Neutrophil (primary cell): ENCODE results near the gene CAPNS2.

Experiments
- H3K27ac ChIP-seq: fragments of 200-600 bp; sonication (generic); 2 replicates; pipeline ENCODE4 v1.5.1; 2016; ENCODE audit warnings: mild to moderate bottlenecking, moderate library complexity
- H3K27me3 ChIP-seq: fragments of 200-600 bp; sonication (generic); 2 replicates; pipeline ENCODE4 v1.6.0; 2016; ENCODE audit warnings: mild to moderate bottlenecking
- H3K36me3 ChIP-seq: fragments of 200-600 bp; sonication (generic); 2 replicates; pipeline ENCODE4 v1.5.1; 2017
- H3K4me1 ChIP-seq, 2 experiments: fragments of 200-600 bp in 1 of 2; sonication (generic) in 1 of 2; 1 replicate in 1 of 2; 2 replicates in 1 of 2; pipeline versions ENCODE4 v1.5.1 to v1.6.1; 2013 to 2016; ENCODE audit warnings: low read depth in 1 of 2, low read length in 1 of 2, mild to moderate bottlenecking in 1 of 2, moderate library complexity in 1 of 2; ENCODE audit not compliant: control insufficient read depth in 1 of 2, insufficient read depth in 1 of 2
- H3K4me3 ChIP-seq, 2 experiments: fragments of 200-600 bp in 1 of 2; sonication (generic) in 1 of 2; 1 replicate in 1 of 2; 2 replicates in 1 of 2; pipeline ENCODE4 v1.5.1; 2013 to 2016; ENCODE audit warnings: low read depth in 1 of 2, low read length in 1 of 2, mild to moderate bottlenecking in 1 of 2, moderate library complexity in 1 of 2
- H3K9me3 ChIP-seq: fragments of 200-600 bp; sonication (generic); 2 replicates; pipeline ENCODE4 v1.5.1; 2016
- TF ChIP-seq, protein P1 (sequence below): fragments of 200-600 bp; sonication (generic); IDR thresholded peaks from 2 replicates; pipeline ENCODE4 v1.5.1; 2016; ENCODE audit warnings: antibody characterized with exemption

Gene CAPNS2

DNA sequence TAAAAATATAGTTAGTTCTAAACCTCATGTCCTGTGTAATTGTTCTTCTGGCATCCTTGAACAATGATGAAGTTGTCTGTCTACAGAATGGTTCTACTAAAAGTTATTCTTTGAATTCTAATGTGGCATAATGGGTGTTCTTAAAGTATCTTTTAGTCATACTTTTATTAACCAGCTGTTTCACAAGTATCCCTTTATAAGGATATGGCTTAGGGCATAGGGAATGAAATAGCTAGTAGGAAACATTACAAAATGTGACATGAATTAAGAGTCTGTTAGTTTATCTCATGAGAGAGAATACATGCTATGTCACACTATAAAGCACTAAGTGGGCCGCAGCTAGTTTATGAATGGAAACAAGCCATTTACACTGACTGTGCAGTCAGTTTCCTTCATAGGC lies 26.3 kb upstream of the CAPNS2 start:
- peak overlapping the region in 1 of 2 experiments; percentile 31 for H3K4me3 ChIP-seq
- TF ChIP-seq, protein P1, sequence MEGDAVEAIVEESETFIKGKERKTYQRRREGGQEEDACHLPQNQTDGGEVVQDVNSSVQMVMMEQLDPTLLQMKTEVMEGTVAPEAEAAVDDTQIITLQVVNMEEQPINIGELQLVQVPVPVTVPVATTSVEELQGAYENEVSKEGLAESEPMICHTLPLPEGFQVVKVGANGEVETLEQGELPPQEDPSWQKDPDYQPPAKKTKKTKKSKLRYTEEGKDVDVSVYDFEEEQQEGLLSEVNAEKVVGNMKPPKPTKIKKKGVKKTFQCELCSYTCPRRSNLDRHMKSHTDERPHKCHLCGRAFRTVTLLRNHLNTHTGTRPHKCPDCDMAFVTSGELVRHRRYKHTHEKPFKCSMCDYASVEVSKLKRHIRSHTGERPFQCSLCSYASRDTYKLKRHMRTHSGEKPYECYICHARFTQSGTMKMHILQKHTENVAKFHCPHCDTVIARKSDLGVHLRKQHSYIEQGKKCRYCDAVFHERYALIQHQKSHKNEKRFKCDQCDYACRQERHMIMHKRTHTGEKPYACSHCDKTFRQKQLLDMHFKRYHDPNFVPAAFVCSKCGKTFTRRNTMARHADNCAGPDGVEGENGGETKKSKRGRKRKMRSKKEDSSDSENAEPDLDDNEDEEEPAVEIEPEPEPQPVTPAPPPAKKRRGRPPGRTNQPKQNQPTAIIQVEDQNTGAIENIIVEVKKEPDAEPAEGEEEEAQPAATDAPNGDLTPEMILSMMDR, result no peak
- H3K9me3 ChIP-seq, result no peaks in the 10 kb centered on the region
- H3K27me3 ChIP-seq, result no peaks in the 10 kb centered on the region
- H3K27ac ChIP-seq, result peak overlapping the region; percentile 84
- H3K36me3 ChIP-seq, result peaks cover 44% of the 10 kb centered on the region
- H3K4me1 ChIP-seq, result peaks cover 28 to 32% of the 10 kb centered on the region in 2 experiments

DNA sequence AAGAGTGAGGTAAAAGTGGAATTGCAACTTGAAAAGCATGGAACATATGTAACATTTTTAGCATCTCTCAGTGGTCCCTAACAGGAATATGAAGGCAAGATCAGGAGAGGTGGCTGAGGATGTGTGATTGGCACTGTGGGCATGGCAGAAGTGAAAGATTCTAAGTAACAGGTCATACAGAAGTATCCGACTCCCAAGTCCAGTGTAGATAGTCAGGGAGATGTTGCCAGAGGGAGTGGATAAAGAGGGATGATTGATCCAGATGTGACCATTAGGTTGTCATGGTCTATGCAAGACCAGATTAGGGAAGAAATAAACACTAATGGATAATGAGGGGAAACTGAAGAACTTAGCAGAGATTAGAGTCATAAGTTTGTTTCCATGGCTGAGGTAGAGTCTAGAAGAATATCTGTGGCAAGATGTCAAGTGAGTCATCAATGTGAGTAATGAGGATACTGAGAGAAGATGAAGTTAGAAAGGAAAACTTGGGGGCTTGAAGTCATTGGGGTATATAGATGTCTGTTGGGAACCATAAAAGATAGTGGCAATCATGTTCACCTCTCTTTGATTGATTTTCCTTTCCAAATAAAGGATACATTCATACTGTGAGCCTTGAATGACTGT lies 23.9 kb upstream of the CAPNS2 start:
- peaks cover 26 to 30% of the 10 kb centered on the region in 2 experiments for H3K4me1 ChIP-seq
- peaks cover 61% of the 10 kb centered on the region for H3K36me3 ChIP-seq
- H3K27ac ChIP-seq, result peak overlapping the region; percentile 36
- TF ChIP-seq, protein P1, result no peak
- no peaks in the 10 kb centered on the region for H3K27me3 ChIP-seq
- no peaks in the 10 kb centered on the region for H3K9me3 ChIP-seq
- H3K4me3 ChIP-seq, result no peak overlapping the region

DNA sequence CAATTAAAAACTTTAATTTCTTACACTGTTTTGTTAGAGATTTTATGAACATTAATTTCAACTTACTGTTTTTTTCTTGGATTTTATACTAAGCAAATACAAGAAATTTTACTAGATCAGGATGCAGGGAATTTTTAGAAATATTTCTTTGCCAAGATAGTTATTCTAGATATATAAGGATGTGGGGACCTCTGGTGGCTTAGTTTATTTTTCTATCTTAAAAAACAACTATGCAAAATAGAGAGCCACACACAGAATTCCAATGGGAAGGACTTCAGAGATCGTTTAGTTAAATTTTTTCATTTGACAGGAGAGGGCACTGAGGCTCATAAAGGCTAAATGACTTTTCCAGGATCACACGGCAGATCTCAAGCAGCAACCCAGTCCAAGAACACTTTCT lies 23.0 kb upstream of the CAPNS2 start:
- no peaks in the 10 kb centered on the region for H3K9me3 ChIP-seq
- H3K27ac ChIP-seq, result no peak overlapping the region
- H3K4me1 ChIP-seq, result peaks cover 17 to 21% of the 10 kb centered on the region in 2 experiments
- no peak overlapping the region for H3K4me3 ChIP-seq
- H3K27me3 ChIP-seq, result no peaks in the 10 kb centered on the region
- peaks cover 66% of the 10 kb centered on the region for H3K36me3 ChIP-seq
- TF ChIP-seq, protein P1, result no peak

DNA sequence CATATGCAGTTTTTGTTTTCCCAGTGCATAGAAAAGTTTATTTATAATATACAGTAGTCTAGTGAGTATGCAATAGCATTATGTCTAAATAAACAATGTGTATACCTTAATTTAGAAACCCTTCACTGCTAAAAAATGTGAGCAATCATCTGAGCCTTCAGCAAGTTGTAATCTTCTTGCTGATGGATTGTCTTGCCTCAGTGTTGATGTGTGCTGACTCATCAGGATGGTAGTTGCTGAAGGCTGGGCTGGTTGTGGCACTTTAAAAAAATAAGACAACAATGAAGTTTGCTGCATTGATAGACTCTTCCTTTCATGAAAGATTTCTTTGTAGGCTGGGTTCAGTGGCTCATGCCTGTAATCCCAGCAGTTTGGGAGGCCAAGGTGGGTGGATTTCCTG lies 13.9 kb upstream of the CAPNS2 start:
- no peak overlapping the region for H3K27ac ChIP-seq
- peaks cover 93% of the 10 kb centered on the region for H3K36me3 ChIP-seq
- H3K27me3 ChIP-seq, result no peaks in the 10 kb centered on the region
- H3K9me3 ChIP-seq, result no peaks in the 10 kb centered on the region
- TF ChIP-seq, protein P1, result no peak
- H3K4me3 ChIP-seq, result no peak overlapping the region
- peaks cover 0 to 7% of the 10 kb centered on the region in 2 experiments for H3K4me1 ChIP-seq

DNA sequence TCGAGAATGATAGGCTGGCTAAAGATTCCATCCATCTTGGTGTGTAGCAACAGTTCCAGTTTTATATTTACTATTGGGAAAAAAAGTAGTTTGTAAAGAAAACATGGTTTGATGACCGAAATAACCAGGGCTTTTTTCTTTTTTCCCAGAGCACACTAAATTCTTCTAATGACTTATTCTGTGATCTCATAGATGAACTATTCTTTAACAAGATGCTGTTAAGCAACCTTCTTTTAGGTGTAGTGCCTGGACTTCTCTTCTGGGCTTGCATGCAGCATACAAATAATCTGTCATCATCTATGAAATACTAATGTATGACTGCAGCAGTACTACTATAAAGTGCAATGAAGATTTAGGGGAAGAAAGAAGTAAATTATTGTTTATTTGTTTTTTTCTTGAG lies 11.0 kb upstream of the CAPNS2 start:
- TF ChIP-seq, protein P1, result no peak
- Histone ChIP-seq H3K9me3 (no peaks in the 10 kb centered on the region), H3K36me3 (peaks cover 85% of the 10 kb centered on the region), H3K27me3 (no peaks in the 10 kb centered on the region), H3K4me3 (no peak overlapping the region), H3K27ac (no peak overlapping the region), H3K4me1 (peaks cover 0 to 7% of the 10 kb centered on the region in 2 experiments)
